ENCODE measurements around the gene ADGRB3. TPM values are rescaled to one million over a fixed set of nuclear protein-coding genes. Genes with fewer than 3 reads are reported as not detected.

ADGRB3 gene
- total and polyA plus RNA-seq, 10 of the 15 experiments (the other 5 are each of a cell fraction or from before 2014, with no cell fraction given): 0.03 to 0.06 TPM; not detected in 8

DNA sequence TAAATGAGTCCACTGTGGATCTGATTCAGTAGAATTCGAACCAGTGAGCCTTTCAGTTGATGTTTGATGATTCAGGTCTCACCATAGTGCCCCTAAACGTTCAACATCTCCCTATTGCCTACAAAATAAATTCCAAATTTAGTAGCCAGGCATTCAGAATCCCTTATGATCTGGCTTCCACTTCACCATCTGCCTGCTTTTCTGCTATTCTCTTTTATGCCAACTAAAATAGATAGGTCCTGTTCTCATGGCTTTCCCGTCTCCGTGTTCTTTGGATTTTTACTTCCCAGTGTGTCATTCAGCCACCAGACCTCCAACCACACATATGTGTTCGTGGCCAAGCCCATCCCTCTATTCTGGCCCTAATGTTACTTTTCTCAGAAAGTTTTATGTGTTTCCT lies 751.3 kb downstream of the ADGRB3 start:
- ATAC-seq: no peak
- in situ Hi-C loops (cut with MboI): no loop called here
- Histone ChIP-seq H3K9ac (ENCODE audit: control insufficient read depth, insufficient read depth, low read length) (no peak overlapping the region), H3K4me2 (ENCODE audit: control insufficient read depth, insufficient read depth) (no peak overlapping the region), H4K20me1 (ENCODE audit: control insufficient read depth, insufficient read depth) (no peaks in the 10 kb centered on the region), H2AFZ (ENCODE audit: control insufficient read depth, low read depth, low read length) (no peak overlapping the region), H3K4me3 (no peak overlapping the region), H3K4me1 (ENCODE audit: control insufficient read depth, insufficient read depth, low read length) (no peaks in the 10 kb centered on the region), H3K79me2 (ENCODE audit: control insufficient read depth, insufficient read depth, low read length) (no peaks in the 10 kb centered on the region), H3K9me3 (replicated peaks; ENCODE audit: control insufficient read depth, insufficient read depth, low read length) (no peaks in the 10 kb centered on the region), H3K27ac (ENCODE audit: control insufficient read depth, insufficient read depth) (no peak overlapping the region), H3K36me3 (ENCODE audit: control insufficient read depth in 2 of 2, insufficient read depth in 2 of 2, low read length in 1 of 2) (no peaks in the 10 kb centered on the region), H3K27me3 (replicated peaks in 1 of 2; ENCODE audit: control insufficient read depth in 2 of 2, insufficient read depth in 2 of 2, low read length in 1 of 2) (no peaks in the 10 kb centered on the region)
- CTCF ChIA-PET: no interaction called here
- RAD21 ChIA-PET (ENCODE audit: unreplicated experiment): no interaction called here
- SMC1A ChIA-PET (ENCODE audit: uncharacterized antibody, unreplicated experiment): no interaction called here
- no peak for DNase-seq (ENCODE audit: low read depth, low spot score)
- no peak for FAIRE-seq
- intact Hi-C loops (cut with micrococcal nuclease; ENCODE audit: unreplicated experiment): no loop called here
- POLR2A ChIA-PET: no interaction called here
- WGBS (ENCODE audit: insufficient coverage, insufficient replicate concordance, low lambda C conversion rate, missing lambda C conversion rate): 20% methylated on average over 5 of the region's 5 CpGs
- BruUV-seq (replicated peaks): no TSS peak
- no peak for TF ChIP-seq BHLHE40 (IDR thresholded peaks at IDR 0.05; ENCODE audit: borderline replicate concordance in 1 of 2, low read depth in 2 of 2, low read length in 1 of 2)
- TF ChIP-seq, protein P1, sequence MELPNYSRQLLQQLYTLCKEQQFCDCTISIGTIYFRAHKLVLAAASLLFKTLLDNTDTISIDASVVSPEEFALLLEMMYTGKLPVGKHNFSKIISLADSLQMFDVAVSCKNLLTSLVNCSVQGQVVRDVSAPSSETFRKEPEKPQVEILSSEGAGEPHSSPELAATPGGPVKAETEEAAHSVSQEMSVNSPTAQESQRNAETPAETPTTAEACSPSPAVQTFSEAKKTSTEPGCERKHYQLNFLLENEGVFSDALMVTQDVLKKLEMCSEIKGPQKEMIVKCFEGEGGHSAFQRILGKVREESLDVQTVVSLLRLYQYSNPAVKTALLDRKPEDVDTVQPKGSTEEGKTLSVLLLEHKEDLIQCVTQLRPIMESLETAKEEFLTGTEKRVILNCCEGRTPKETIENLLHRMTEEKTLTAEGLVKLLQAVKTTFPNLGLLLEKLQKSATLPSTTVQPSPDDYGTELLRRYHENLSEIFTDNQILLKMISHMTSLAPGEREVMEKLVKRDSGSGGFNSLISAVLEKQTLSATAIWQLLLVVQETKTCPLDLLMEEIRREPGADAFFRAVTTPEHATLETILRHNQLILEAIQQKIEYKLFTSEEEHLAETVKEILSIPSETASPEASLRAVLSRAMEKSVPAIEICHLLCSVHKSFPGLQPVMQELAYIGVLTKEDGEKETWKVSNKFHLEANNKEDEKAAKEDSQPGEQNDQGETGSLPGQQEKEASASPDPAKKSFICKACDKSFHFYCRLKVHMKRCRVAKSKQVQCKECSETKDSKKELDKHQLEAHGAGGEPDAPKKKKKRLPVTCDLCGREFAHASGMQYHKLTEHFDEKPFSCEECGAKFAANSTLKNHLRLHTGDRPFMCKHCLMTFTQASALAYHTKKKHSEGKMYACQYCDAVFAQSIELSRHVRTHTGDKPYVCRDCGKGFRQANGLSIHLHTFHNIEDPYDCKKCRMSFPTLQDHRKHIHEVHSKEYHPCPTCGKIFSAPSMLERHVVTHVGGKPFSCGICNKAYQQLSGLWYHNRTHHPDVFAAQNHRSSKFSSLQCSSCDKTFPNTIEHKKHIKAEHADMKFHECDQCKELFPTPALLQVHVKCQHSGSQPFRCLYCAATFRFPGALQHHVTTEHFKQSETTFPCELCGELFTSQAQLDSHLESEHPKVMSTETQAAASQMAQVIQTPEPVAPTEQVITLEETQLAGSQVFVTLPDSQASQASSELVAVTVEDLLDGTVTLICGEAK (IDR thresholded peaks at IDR 0.05; ENCODE audit: borderline replicate concordance): no peak
- TF ChIP-seq, protein P2, sequence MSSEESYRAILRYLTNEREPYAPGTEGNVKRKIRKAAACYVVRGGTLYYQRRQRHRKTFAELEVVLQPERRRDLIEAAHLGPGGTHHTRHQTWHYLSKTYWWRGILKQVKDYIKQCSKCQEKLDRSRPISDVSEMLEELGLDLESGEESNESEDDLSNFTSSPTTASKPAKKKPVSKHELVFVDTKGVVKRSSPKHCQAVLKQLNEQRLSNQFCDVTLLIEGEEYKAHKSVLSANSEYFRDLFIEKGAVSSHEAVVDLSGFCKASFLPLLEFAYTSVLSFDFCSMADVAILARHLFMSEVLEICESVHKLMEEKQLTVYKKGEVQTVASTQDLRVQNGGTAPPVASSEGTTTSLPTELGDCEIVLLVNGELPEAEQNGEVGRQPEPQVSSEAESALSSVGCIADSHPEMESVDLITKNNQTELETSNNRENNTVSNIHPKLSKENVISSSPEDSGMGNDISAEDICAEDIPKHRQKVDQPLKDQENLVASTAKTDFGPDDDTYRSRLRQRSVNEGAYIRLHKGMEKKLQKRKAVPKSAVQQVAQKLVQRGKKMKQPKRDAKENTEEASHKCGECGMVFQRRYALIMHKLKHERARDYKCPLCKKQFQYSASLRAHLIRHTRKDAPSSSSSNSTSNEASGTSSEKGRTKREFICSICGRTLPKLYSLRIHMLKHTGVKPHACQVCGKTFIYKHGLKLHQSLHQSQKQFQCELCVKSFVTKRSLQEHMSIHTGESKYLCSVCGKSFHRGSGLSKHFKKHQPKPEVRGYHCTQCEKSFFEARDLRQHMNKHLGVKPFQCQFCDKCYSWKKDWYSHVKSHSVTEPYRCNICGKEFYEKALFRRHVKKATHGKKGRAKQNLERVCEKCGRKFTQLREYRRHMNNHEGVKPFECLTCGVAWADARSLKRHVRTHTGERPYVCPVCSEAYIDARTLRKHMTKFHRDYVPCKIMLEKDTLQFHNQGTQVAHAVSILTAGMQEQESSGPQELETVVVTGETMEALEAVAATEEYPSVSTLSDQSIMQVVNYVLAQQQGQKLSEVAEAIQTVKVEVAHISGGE (CRISPR knock-in tag; IDR thresholded peaks at IDR 0.05): no peak
- no peak for TF ChIP-seq ATF7 (IDR thresholded peaks at IDR 0.05; ENCODE audit: low read depth)
- TF ChIP-seq WRNIP1 (IDR thresholded peaks at IDR 0.05; ENCODE audit: borderline replicate concordance, low read depth, low read length): no peak
- TF ChIP-seq KDM1A (IDR thresholded peaks at IDR 0.05; ENCODE audit: borderline replicate concordance): no peak
- TF ChIP-seq, protein P3, sequence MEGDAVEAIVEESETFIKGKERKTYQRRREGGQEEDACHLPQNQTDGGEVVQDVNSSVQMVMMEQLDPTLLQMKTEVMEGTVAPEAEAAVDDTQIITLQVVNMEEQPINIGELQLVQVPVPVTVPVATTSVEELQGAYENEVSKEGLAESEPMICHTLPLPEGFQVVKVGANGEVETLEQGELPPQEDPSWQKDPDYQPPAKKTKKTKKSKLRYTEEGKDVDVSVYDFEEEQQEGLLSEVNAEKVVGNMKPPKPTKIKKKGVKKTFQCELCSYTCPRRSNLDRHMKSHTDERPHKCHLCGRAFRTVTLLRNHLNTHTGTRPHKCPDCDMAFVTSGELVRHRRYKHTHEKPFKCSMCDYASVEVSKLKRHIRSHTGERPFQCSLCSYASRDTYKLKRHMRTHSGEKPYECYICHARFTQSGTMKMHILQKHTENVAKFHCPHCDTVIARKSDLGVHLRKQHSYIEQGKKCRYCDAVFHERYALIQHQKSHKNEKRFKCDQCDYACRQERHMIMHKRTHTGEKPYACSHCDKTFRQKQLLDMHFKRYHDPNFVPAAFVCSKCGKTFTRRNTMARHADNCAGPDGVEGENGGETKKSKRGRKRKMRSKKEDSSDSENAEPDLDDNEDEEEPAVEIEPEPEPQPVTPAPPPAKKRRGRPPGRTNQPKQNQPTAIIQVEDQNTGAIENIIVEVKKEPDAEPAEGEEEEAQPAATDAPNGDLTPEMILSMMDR (IDR thresholded peaks at IDR 0.05 in 2 of 3, conservative IDR thresholded peaks at IDR 0.05 in 1 of 3; ENCODE audit: control insufficient read depth in 2 of 3, extremely low read depth in 1 of 3, insufficient read depth in 1 of 3, low read depth in 3 of 3, low read length in 3 of 3): no peak
- TF ChIP-seq SMARCA5 (IDR thresholded peaks at IDR 0.05): no peak
- TF ChIP-seq RBBP5 (conservative IDR thresholded peaks at IDR 0.05): no peak
- TF ChIP-seq, protein P4, sequence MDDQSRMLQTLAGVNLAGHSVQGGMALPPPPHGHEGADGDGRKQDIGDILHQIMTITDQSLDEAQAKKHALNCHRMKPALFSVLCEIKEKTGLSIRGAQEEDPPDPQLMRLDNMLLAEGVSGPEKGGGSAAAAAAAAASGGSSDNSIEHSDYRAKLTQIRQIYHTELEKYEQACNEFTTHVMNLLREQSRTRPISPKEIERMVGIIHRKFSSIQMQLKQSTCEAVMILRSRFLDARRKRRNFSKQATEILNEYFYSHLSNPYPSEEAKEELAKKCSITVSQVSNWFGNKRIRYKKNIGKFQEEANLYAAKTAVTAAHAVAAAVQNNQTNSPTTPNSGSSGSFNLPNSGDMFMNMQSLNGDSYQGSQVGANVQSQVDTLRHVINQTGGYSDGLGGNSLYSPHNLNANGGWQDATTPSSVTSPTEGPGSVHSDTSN (IDR thresholded peaks at IDR 0.05; ENCODE audit: insufficient replicate concordance, low read depth, low read length): no peak
- TF ChIP-seq SUPT20H (IDR thresholded peaks at IDR 0.05; ENCODE audit: borderline replicate concordance, control insufficient read depth, low read depth, low read length): no peak
- TF ChIP-seq MEF2B (IDR thresholded peaks at IDR 0.05; ENCODE audit: partially characterized antibody, poor library complexity, severe bottlenecking): no peak
